Measurements from ENCODE around the gene HLA-A. TPM values are rescaled to one million over a fixed set of nuclear protein-coding genes. Genes with fewer than 3 reads are reported as not detected.
A peak's percentile ranks its signal among the peaks of the same experiment; 100 is the strongest.

The HLA-A gene
- total and polyA plus RNA-seq, 2 experiments from 2014 or later, result 170 to 203 TPM

GRCh38 chr6:29970711-29971110 is 28.4 kb downstream of the HLA-A start:
- TF ChIP-seq POLR2AphosphoS5 (IDR thresholded peaks at IDR 0.05; ENCODE audit: low read depth) (no peak), NANOG (IDR thresholded peaks at IDR 0.05; ENCODE audit: borderline replicate concordance) (no peak)
- no peaks in the 10 kb centered on the region for H3K36me3 ChIP-seq (ENCODE audit: insufficient read depth)
- Mint-ChIP-seq H3K36me3 (ENCODE audit: low read depth) (no peaks in the 10 kb centered on the region; the same call in 2 of the 3 replicates), H3K4me1 (peaks cover 49% of the 10 kb centered on the region), H3K27me3 (ENCODE audit: insufficient read depth, low read depth, poor library complexity) (peaks cover 36% of the 10 kb centered on the region), H3K27ac (no peak overlapping the region), H3K4me3 (no peak overlapping the region), H3K9me3 (no peaks in the 10 kb centered on the region; the same call in 2 of the 3 replicates)
- H3F3A ChIP-seq (replicated peaks; ENCODE audit: low read depth), result 0 out of 2 replicates have a peak, but pooled peaks cover 2% of the 10 kb centered on the region
- DNase-seq (ENCODE audit: low spot score) (no peak), ATAC-seq (no peak)
- no peak overlapping the region for H3K4me2 ChIP-seq
- peaks cover 29% of the 10 kb centered on the region for H3K4me1 ChIP-seq (ENCODE audit: insufficient read depth)
- no peak overlapping the region for H3K4me3 ChIP-seq
- H4K20me1 ChIP-seq (replicated peaks; ENCODE audit: insufficient read depth), result no peaks in the 10 kb centered on the region
- H3K9me2 ChIP-seq (ENCODE audit: insufficient read depth), result no peaks in the 10 kb centered on the region
- H3K79me2 ChIP-seq (replicated peaks; ENCODE audit: insufficient read depth), result no peaks in the 10 kb centered on the region
- no peak overlapping the region for H3K27ac ChIP-seq (ENCODE audit: low read depth)
- peaks cover 41% of the 10 kb centered on the region for H3K27me3 ChIP-seq (ENCODE audit: insufficient read depth)
- no peak overlapping the region for H2AFZ ChIP-seq

GRCh38 chr6:29974901-29975560 is 32.7 kb downstream of the HLA-A start:
- peaks cover 32% of the 10 kb centered on the region for H3K4me1 Mint-ChIP-seq
- H3F3A ChIP-seq (replicated peaks; ENCODE audit: low read depth), result no peaks in the 10 kb centered on the region
- no peaks in the 10 kb centered on the region for H3K36me3 ChIP-seq (ENCODE audit: insufficient read depth)
- H3K27ac Mint-ChIP-seq, result no peak overlapping the region
- H3K27me3 ChIP-seq (ENCODE audit: insufficient read depth), result peaks cover 72% of the 10 kb centered on the region
- peak; percentile 51 for DNase-seq (ENCODE audit: low spot score)
- no peaks in the 10 kb centered on the region for H3K9me2 ChIP-seq (ENCODE audit: insufficient read depth)
- ATAC-seq, result peak; percentile 24
- peak overlapping the region; percentile 80 for H3K4me3 Mint-ChIP-seq
- no peaks in the 10 kb centered on the region; the same call in 1 of the 3 replicates for H3K36me3 Mint-ChIP-seq (ENCODE audit: low read depth)
- H3K9me3 Mint-ChIP-seq, result no peaks in the 10 kb centered on the region; the same call in 1 of the 3 replicates
- peak overlapping the region; percentile 93 for H2AFZ ChIP-seq
- H3K4me3 ChIP-seq, result peak overlapping the region; percentile 48
- H3K27ac ChIP-seq (ENCODE audit: low read depth), result no peak overlapping the region
- peaks cover 17% of the 10 kb centered on the region for H3K4me1 ChIP-seq (ENCODE audit: insufficient read depth)
- peak overlapping the region; percentile 75 for H3K4me2 ChIP-seq
- 0 out of 2 replicates have a peak, but pooled peaks cover 7% of the 10 kb centered on the region for H4K20me1 ChIP-seq (replicated peaks; ENCODE audit: insufficient read depth)
- no peaks in the 10 kb centered on the region for H3K79me2 ChIP-seq (replicated peaks; ENCODE audit: insufficient read depth)
- peaks cover 57% of the 10 kb centered on the region for H3K27me3 Mint-ChIP-seq (ENCODE audit: insufficient read depth, low read depth, poor library complexity)
- TF ChIP-seq REST (IDR thresholded peaks at IDR 0.05; ENCODE audit: unreplicated experiment), result no peak
- TF ChIP-seq EZH2 (IDR thresholded peaks at IDR 0.05; ENCODE audit: low read depth, unreplicated experiment), result no peak
- TF ChIP-seq EZH2phosphoT487 (IDR thresholded peaks at IDR 0.05; ENCODE audit: unreplicated experiment), result no peak
- TF ChIP-seq JUNB (IDR thresholded peaks at IDR 0.05; ENCODE audit: unreplicated experiment), result no peak
- no peak for TF ChIP-seq CREB1 (CRISPR knock-in tag; IDR thresholded peaks at IDR 0.05; ENCODE audit: low read depth)
- no peak for TF ChIP-seq POLR2AphosphoS5 (IDR thresholded peaks at IDR 0.05; ENCODE audit: low read depth)
- TF ChIP-seq, protein P1, sequence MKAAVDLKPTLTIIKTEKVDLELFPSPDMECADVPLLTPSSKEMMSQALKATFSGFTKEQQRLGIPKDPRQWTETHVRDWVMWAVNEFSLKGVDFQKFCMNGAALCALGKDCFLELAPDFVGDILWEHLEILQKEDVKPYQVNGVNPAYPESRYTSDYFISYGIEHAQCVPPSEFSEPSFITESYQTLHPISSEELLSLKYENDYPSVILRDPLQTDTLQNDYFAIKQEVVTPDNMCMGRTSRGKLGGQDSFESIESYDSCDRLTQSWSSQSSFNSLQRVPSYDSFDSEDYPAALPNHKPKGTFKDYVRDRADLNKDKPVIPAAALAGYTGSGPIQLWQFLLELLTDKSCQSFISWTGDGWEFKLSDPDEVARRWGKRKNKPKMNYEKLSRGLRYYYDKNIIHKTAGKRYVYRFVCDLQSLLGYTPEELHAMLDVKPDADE (IDR thresholded peaks at IDR 0.05), result no peak
- TF ChIP-seq NANOG (IDR thresholded peaks at IDR 0.05; ENCODE audit: borderline replicate concordance), result no peak
- TF ChIP-seq, protein P2, sequence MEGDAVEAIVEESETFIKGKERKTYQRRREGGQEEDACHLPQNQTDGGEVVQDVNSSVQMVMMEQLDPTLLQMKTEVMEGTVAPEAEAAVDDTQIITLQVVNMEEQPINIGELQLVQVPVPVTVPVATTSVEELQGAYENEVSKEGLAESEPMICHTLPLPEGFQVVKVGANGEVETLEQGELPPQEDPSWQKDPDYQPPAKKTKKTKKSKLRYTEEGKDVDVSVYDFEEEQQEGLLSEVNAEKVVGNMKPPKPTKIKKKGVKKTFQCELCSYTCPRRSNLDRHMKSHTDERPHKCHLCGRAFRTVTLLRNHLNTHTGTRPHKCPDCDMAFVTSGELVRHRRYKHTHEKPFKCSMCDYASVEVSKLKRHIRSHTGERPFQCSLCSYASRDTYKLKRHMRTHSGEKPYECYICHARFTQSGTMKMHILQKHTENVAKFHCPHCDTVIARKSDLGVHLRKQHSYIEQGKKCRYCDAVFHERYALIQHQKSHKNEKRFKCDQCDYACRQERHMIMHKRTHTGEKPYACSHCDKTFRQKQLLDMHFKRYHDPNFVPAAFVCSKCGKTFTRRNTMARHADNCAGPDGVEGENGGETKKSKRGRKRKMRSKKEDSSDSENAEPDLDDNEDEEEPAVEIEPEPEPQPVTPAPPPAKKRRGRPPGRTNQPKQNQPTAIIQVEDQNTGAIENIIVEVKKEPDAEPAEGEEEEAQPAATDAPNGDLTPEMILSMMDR (conservative IDR thresholded peaks at IDR 0.05; ENCODE audit: low read depth in 2 of 2), result no peak
- TF ChIP-seq STAT1 (IDR thresholded peaks at IDR 0.05; ENCODE audit: unreplicated experiment), result no peak
